ENCODE results near the gene MDN1.

- TF ChIP-seq, protein P1, sequence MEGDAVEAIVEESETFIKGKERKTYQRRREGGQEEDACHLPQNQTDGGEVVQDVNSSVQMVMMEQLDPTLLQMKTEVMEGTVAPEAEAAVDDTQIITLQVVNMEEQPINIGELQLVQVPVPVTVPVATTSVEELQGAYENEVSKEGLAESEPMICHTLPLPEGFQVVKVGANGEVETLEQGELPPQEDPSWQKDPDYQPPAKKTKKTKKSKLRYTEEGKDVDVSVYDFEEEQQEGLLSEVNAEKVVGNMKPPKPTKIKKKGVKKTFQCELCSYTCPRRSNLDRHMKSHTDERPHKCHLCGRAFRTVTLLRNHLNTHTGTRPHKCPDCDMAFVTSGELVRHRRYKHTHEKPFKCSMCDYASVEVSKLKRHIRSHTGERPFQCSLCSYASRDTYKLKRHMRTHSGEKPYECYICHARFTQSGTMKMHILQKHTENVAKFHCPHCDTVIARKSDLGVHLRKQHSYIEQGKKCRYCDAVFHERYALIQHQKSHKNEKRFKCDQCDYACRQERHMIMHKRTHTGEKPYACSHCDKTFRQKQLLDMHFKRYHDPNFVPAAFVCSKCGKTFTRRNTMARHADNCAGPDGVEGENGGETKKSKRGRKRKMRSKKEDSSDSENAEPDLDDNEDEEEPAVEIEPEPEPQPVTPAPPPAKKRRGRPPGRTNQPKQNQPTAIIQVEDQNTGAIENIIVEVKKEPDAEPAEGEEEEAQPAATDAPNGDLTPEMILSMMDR (IDR thresholded peaks at IDR 0.05): no peak
- no peak for TF ChIP-seq EZH2 (IDR thresholded peaks at IDR 0.05; ENCODE audit: borderline replicate concordance, insufficient read depth, low read depth, low read length, poor library complexity, severe bottlenecking)
These were observed 143.4 kb downstream of the MDN1 start for GRCh38 chr6:89675949-89676748.
